Trophoblast cell (in vitro differentiated cells and primary cell): ENCODE results near the gene GRHPR.

Experiments
- DNase-seq, 2 donors: peaks; one replicate each; pipeline ENCODE4 v3.0.0-alpha.2; 2016
- H2AFZ ChIP-seq: 2 replicates; pipeline ENCODE4 v1.6.1; 2013; ENCODE audit warnings: low read length, moderate library complexity, mild to moderate bottlenecking; ENCODE audit not compliant: insufficient read depth, poor library complexity
- H2AK5ac ChIP-seq: 2 replicates; pipeline ENCODE4 v1.6.1; 2013; ENCODE audit warnings: mild to moderate bottlenecking, low read length
- H2BK120ac ChIP-seq: 2 replicates; pipeline ENCODE4 v1.6.1; 2013; ENCODE audit warnings: low read length, mild to moderate bottlenecking, moderate library complexity; ENCODE audit not compliant: insufficient read depth, poor library complexity
- H2BK12ac ChIP-seq: 2 replicates; pipeline ENCODE4 v1.6.1; 2013; ENCODE audit warnings: mild to moderate bottlenecking, low read length, moderate library complexity
- H2BK5ac ChIP-seq: 2 replicates; pipeline ENCODE4 v1.6.1; 2013; ENCODE audit warnings: low read length, low read depth, moderate library complexity, mild to moderate bottlenecking; ENCODE audit not compliant: poor library complexity
- H3K14ac ChIP-seq: 2 replicates; pipeline ENCODE4 v1.6.1; 2013; ENCODE audit warnings: mild to moderate bottlenecking, low read length
- H3K18ac ChIP-seq: 2 replicates; pipeline ENCODE4 v1.6.1; 2013; ENCODE audit warnings: mild to moderate bottlenecking, low read length
- H3K23ac ChIP-seq: 2 replicates; pipeline ENCODE4 v1.6.1; 2013; ENCODE audit warnings: low read length
- H3K27ac ChIP-seq: 2 replicates; pipeline ENCODE4 v1.5.1; 2013; ENCODE audit warnings: low read depth, mild to moderate bottlenecking, inconsistent platforms, low read length, moderate library complexity
- H3K27me3 ChIP-seq: 2 replicates; pipeline ENCODE4 v1.6.1; 2013; ENCODE audit warnings: inconsistent platforms, mild to moderate bottlenecking, low read length, moderate library complexity; ENCODE audit not compliant: insufficient read depth
- H3K36me3 ChIP-seq, 2 experiments: 1 replicate in 1 of 2; 2 replicates in 1 of 2; pipeline ENCODE4 v1.6.1; 2013; ENCODE audit warnings: low read length in 2 of 2, mild to moderate bottlenecking in 2 of 2, moderate library complexity in 1 of 2; ENCODE audit not compliant: insufficient read depth in 2 of 2, control insufficient read depth in 1 of 2
- H3K4ac ChIP-seq: 2 replicates; pipeline ENCODE4 v1.6.1; 2013; ENCODE audit warnings: low read depth, mild to moderate bottlenecking, low read length, moderate library complexity
- H3K4me1 ChIP-seq, 2 experiments: 1 replicate in 1 of 2; 2 replicates in 1 of 2; pipeline ENCODE4 v1.6.1; 2013; ENCODE audit warnings: low read length in 2 of 2, mild to moderate bottlenecking in 2 of 2, moderate library complexity in 1 of 2; ENCODE audit not compliant: insufficient read depth in 2 of 2, control insufficient read depth in 1 of 2
- H3K4me2 ChIP-seq: 2 replicates; pipeline ENCODE4 v1.6.1; 2013; ENCODE audit warnings: inconsistent platforms, mild to moderate bottlenecking, low read length, moderate library complexity
- H3K4me3 ChIP-seq: 2 replicates; pipeline ENCODE4 v1.5.1; 2013; ENCODE audit warnings: mild to moderate bottlenecking, low read depth, low read length, inconsistent platforms
- H3K79me1 ChIP-seq: one replicate; pipeline ENCODE4 v1.6.1; 2013; ENCODE audit warnings: low read length
- H3K79me2 ChIP-seq: 2 replicates; pipeline ENCODE4 v1.6.1; 2013; ENCODE audit warnings: low read length, mild to moderate bottlenecking; ENCODE audit not compliant: control insufficient read depth, insufficient read depth, poor library complexity
- H3K9ac ChIP-seq: 2 replicates; pipeline ENCODE4 v1.6.1; 2013; ENCODE audit warnings: mild to moderate bottlenecking, low read length
- H3K9me3 ChIP-seq: 2 replicates; pipeline ENCODE4 v1.6.1; 2013; ENCODE audit warnings: low read depth, mild to moderate bottlenecking, control low read depth, inconsistent platforms, low read length; ENCODE audit not compliant: insufficient read depth
- H4K12ac ChIP-seq: 2 replicates; pipeline ENCODE4 v1.6.1; 2013; ENCODE audit warnings: low read depth, mild to moderate bottlenecking, low read length, moderate library complexity
- H4K8ac ChIP-seq: 2 replicates; pipeline ENCODE4 v1.6.1; 2013; ENCODE audit warnings: low read depth, mild to moderate bottlenecking, low read length, moderate library complexity
- H4K91ac ChIP-seq: one replicate; pipeline ENCODE4 v1.6.1; 2013; ENCODE audit warnings: low read depth, mild to moderate bottlenecking, low read length, moderate library complexity
- WGBS: extraction: QIAGEN DNeasy Blood & Tissue Kit; methylation state at CpG from one replicate; pipeline ENCODE4 v1.1.7; 2013; ENCODE audit warnings: missing lambda C conversion rate; ENCODE audit not compliant: insufficient read length, insufficient coverage; ENCODE audit errors: extremely low coverage; 5-methylcytosine and 5-hydroxymethylcytosine counted together

Gene GRHPR

GRCh38 chr9:37377688-37378612 lies 44.5 kb upstream of the GRHPR start:
- H2BK120ac ChIP-seq, result no peak overlapping the region
- no peaks in the 10 kb centered on the region for H3K36me3 ChIP-seq
- no peak overlapping the region for H2AK5ac ChIP-seq
- no peak overlapping the region for H3K4me3 ChIP-seq
- H3K27ac ChIP-seq, result no peak overlapping the region
- H3K4me1 ChIP-seq, result no peaks in the 10 kb centered on the region
- H3K9me3 ChIP-seq, result no peaks in the 10 kb centered on the region
- H4K12ac ChIP-seq, result no peak overlapping the region
- H3K18ac ChIP-seq, result no peak overlapping the region
- no peak overlapping the region for H2AFZ ChIP-seq
- H3K79me2 ChIP-seq, result no peaks in the 10 kb centered on the region
- H3K23ac ChIP-seq, result no peak overlapping the region
- no peaks in the 10 kb centered on the region for H3K27me3 ChIP-seq
- no peaks in the 10 kb centered on the region for H3K79me1 ChIP-seq
- H2BK12ac ChIP-seq, result no peak overlapping the region
- H4K8ac ChIP-seq, result no peak overlapping the region
- H3K4ac ChIP-seq, result no peak overlapping the region
- WGBS, result no CpG with 5 or more reads among the region's 13 CpGs
- no peak overlapping the region for H2BK5ac ChIP-seq
- no peak for DNase-seq
- H3K14ac ChIP-seq, result no peak overlapping the region
- H3K4me2 ChIP-seq, result no peak overlapping the region
- H3K9ac ChIP-seq, result no peak overlapping the region
- no peak overlapping the region for H4K91ac ChIP-seq

- Histone ChIP-seq H3K27ac (no peak overlapping the region), H3K14ac (no peak overlapping the region), H2AK5ac (no peak overlapping the region), H2BK12ac (no peak overlapping the region), H3K18ac (no peak overlapping the region), H3K36me3 (no peaks in the 10 kb centered on the region), H3K79me1 (no peaks in the 10 kb centered on the region), H2BK120ac (no peak overlapping the region), H3K4me2 (no peak overlapping the region), H3K9ac (no peak overlapping the region), H3K4ac (no peak overlapping the region), H3K79me2 (no peaks in the 10 kb centered on the region), H3K4me3 (no peak overlapping the region), H3K23ac (no peak overlapping the region), H4K91ac (no peak overlapping the region), H3K4me1 (no peaks in the 10 kb centered on the region), H2AFZ (no peak overlapping the region), H4K12ac (no peak overlapping the region), H3K27me3 (no peaks in the 10 kb centered on the region), H4K8ac (no peak overlapping the region), H2BK5ac (no peak overlapping the region), H3K9me3 (no peaks in the 10 kb centered on the region)
- no CpG with 5 or more reads among the region's 19 CpGs for WGBS
- DNase-seq, result no peak
Observed at GRCh38 chr9:37378613-37379004, 43.9 kb upstream of the GRHPR start.

- H3K27me3 ChIP-seq, result no peaks in the 10 kb centered on the region
- H3K9ac ChIP-seq, result no peak overlapping the region
- no peak overlapping the region for H2BK5ac ChIP-seq
- no peak overlapping the region for H3K4me3 ChIP-seq
- no peak overlapping the region for H3K27ac ChIP-seq
- no peaks in the 10 kb centered on the region for H3K79me1 ChIP-seq
- H3K9me3 ChIP-seq, result no peaks in the 10 kb centered on the region
- H2AK5ac ChIP-seq, result no peak overlapping the region
- H3K4me1 ChIP-seq, result no peaks in the 10 kb centered on the region
- no peak overlapping the region for H4K8ac ChIP-seq
- no peak for DNase-seq
- H3K14ac ChIP-seq, result no peak overlapping the region
- H4K12ac ChIP-seq, result no peak overlapping the region
- H2AFZ ChIP-seq, result no peak overlapping the region
- no peaks in the 10 kb centered on the region for H3K36me3 ChIP-seq
- H2BK120ac ChIP-seq, result no peak overlapping the region
- H3K79me2 ChIP-seq, result no peaks in the 10 kb centered on the region
- H3K23ac ChIP-seq, result no peak overlapping the region
- no peak overlapping the region for H3K18ac ChIP-seq
- WGBS, result no CpG with 5 or more reads among the region's 2 CpGs
- H2BK12ac ChIP-seq, result no peak overlapping the region
- H3K4me2 ChIP-seq, result no peak overlapping the region
- no peak overlapping the region for H4K91ac ChIP-seq
- H3K4ac ChIP-seq, result no peak overlapping the region
Observed at GRCh38 chr9:37379835-37380234, 42.7 kb upstream of the GRHPR start.

- no peaks in the 10 kb centered on the region for H3K79me1 ChIP-seq
- H3K27ac ChIP-seq, result no peak overlapping the region
- H3K9me3 ChIP-seq, result no peaks in the 10 kb centered on the region
- H3K36me3 ChIP-seq, result no peaks in the 10 kb centered on the region
- no CpG with 5 or more reads among the region's 9 CpGs for WGBS
- no peak overlapping the region for H3K4me2 ChIP-seq
- H2BK12ac ChIP-seq, result no peak overlapping the region
- H3K18ac ChIP-seq, result no peak overlapping the region
- no peaks in the 10 kb centered on the region for H3K79me2 ChIP-seq
- H3K4me1 ChIP-seq, result no peaks in the 10 kb centered on the region
- no peak overlapping the region for H4K12ac ChIP-seq
- no peaks in the 10 kb centered on the region for H3K27me3 ChIP-seq
- H3K4ac ChIP-seq, result no peak overlapping the region
- no peak overlapping the region for H3K23ac ChIP-seq
- no peak overlapping the region for H4K91ac ChIP-seq
- no peak overlapping the region for H3K4me3 ChIP-seq
- no peak overlapping the region for H2AFZ ChIP-seq
- no peak overlapping the region for H3K14ac ChIP-seq
- H4K8ac ChIP-seq, result no peak overlapping the region
- no peak overlapping the region for H2BK5ac ChIP-seq
- no peak overlapping the region for H2AK5ac ChIP-seq
- no peak for DNase-seq
- no peak overlapping the region for H3K9ac ChIP-seq
- no peak overlapping the region for H2BK120ac ChIP-seq
Observed at GRCh38 chr9:37380570-37380969, 41.9 kb upstream of the GRHPR start.
